T-cell (primary cell): ENCODE results near the gene FCRL4. TPM values are rescaled to one million over a fixed set of nuclear protein-coding genes. Genes with fewer than 3 reads are reported as not detected.

Experiments used
- ATAC-seq, 4 experiments: fragments of 200-7000 bp in 3 of 4; fragments of 150-1000 bp in 1 of 4; cut with Tn5 transposase; replicated peaks in 1 of 4; 1 replicate in 3 of 4; 2 replicates in 1 of 4; pipeline ENCODE4 v1.10.0; 2021; ENCODE audit warnings: moderate library complexity in 3 of 4, mild to moderate bottlenecking in 2 of 4, moderate number of reproducible peaks in 1 of 4
- CTCF ChIA-PET, 2 donors: fragments of 300-600 bp; sonication (Branson Sonifier 250); formaldehyde crosslinking; loops; one replicate each; lab custom pipeline; 2022; ENCODE audit warnings: antibody characterized with exemption in 2 of 2; lab: Charles Lee
- POLR2A ChIA-PET, 2 donors: fragments of 300-600 bp; sonication (Branson Sonifier 250); formaldehyde crosslinking; loops; one replicate each; lab custom pipeline; 2022; ENCODE audit warnings: antibody characterized with exemption in 2 of 2; lab: Charles Lee
- DNase-seq, 35 experiments: peaks; one replicate each; pipeline versions ENCODE4 v3.0.0 to v3.0.0-alpha.2; 2013 to 2023
- H3K27ac ChIP-seq: one replicate; pipeline ENCODE4 v1.5.1; 2013; ENCODE audit warnings: low read length
- H3K27me3 ChIP-seq, 2 experiments: replicated peaks in 1 of 2; 1 replicate in 1 of 2; 2 replicates in 1 of 2; pipeline versions ENCODE4 v1.6.1 to v1.7.0; 2013; ENCODE audit warnings: low read length in 1 of 2, mixed read lengths in 1 of 2; ENCODE audit not compliant: control insufficient read depth in 2 of 2, insufficient read depth in 2 of 2; ENCODE audit errors: extremely low read depth in 1 of 2
- H3K36me3 ChIP-seq, 2 donors: 1 replicate in 1 of 2; 2 replicates in 1 of 2; pipeline versions ENCODE4 v1.6.1 to v1.7.0; 2013; ENCODE audit warnings: low read length in 1 of 2; ENCODE audit not compliant: control insufficient read depth in 2 of 2, insufficient read depth in 1 of 2; ENCODE audit errors: extremely low read depth in 1 of 2
- H3K4me1 ChIP-seq, 2 experiments: 1 replicate in 1 of 2; 2 replicates in 1 of 2; pipeline versions ENCODE4 v1.6.1 to v1.7.0; 2013; ENCODE audit warnings: low read length in 2 of 2, mixed read lengths in 1 of 2; ENCODE audit not compliant: insufficient read depth in 2 of 2, control insufficient read depth in 1 of 2; ENCODE audit errors: extremely low read depth in 1 of 2
- H3K4me3 ChIP-seq, 2 donors: 1 replicate in 1 of 2; 2 replicates in 1 of 2; pipeline versions ENCODE4 v1.5.1 to v1.7.0; 2013; ENCODE audit warnings: mild to moderate bottlenecking in 2 of 2, low read length in 1 of 2, moderate library complexity in 1 of 2; ENCODE audit not compliant: control insufficient read depth in 1 of 2; ENCODE audit errors: extremely low read depth in 1 of 2
- H3K9me3 ChIP-seq: 2 replicates; pipeline ENCODE4 v1.7.0; 2013
- H3K27ac Mint-ChIP-seq, 2 donors: one replicate each; pipeline ENCODE4 v1.8.0; 2020 to 2021; ENCODE audit warnings: mild to moderate bottlenecking in 2 of 2, mixed read lengths in 2 of 2
- H3K27me3 Mint-ChIP-seq, 2 donors: one replicate each; pipeline ENCODE4 v1.8.0; 2021 to 2022; ENCODE audit warnings: mixed read lengths in 2 of 2
- H3K36me3 Mint-ChIP-seq: one replicate; pipeline ENCODE4 v1.8.0; 2021; ENCODE audit warnings: mixed read lengths
- H3K4me1 Mint-ChIP-seq, 3 donors: one replicate each; pipeline ENCODE4 v1.8.0; 2020 to 2022; ENCODE audit warnings: mixed read lengths in 3 of 3, mild to moderate bottlenecking in 1 of 3
- H3K4me3 Mint-ChIP-seq, 3 donors: one replicate each; pipeline ENCODE4 v1.8.0; 2020 to 2022; ENCODE audit warnings: mild to moderate bottlenecking in 3 of 3, mixed read lengths in 3 of 3, moderate library complexity in 3 of 3
- H3K9me3 Mint-ChIP-seq, 3 donors: one replicate each; pipeline ENCODE4 v1.8.0; 2020 to 2022; ENCODE audit warnings: mixed read lengths in 3 of 3
- WGBS: methylation state at CpG from one replicate; pipeline ENCODE4 v1.1.5; 2013; ENCODE audit warnings: missing lambda C conversion rate; ENCODE audit not compliant: insufficient coverage; 5-methylcytosine and 5-hydroxymethylcytosine counted together
- total RNA-seq, 35 experiments: library from RNA in 6 of 35; stranded (reverse) in 6 of 35; fragments of 120-200 nt in 1 of 35; gene quantifications; one replicate each; pipeline versions ENCODE4 v1.2.1 to v1.2.4 and lab custom pipeline; 2013 to 2026

Gene FCRL4
- total RNA-seq, 5 donors from 2014 or later (not counting 1 experiment from before 2014, with no cell fraction given) = 0.07 to 0.15 TPM; not detected in 3

DNA sequence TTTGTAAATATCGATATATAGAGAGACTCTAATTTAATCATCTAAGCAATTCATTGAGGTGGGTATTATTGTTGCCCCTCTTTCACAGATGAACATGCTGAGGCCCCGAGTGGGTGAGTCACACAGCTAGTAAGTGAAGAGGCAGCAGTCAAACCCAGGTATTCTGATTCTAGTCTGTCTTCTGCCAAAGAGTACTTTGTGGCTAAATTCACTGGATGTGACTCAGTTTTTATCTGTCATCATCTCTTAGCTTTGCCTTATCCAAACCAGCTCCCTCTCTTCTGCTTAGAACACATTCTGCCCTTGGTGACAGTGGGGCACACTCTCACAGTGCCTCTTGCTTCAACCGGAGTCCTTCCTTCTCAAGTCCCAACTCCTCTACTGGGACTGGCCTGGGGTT lies 57.0 kb downstream of the FCRL4 start:
- Mint-ChIP-seq H3K9me3 (no peaks in the 10 kb centered on the region), H3K4me1 (no peaks in the 10 kb centered on the region), H3K27ac (no peak overlapping the region), H3K4me3 (no peak overlapping the region), H3K27me3 (peaks cover 29 to 53% of the 10 kb centered on the region in 2 donors), H3K36me3 (no peaks in the 10 kb centered on the region)
- no peaks in the 10 kb centered on the region for H3K36me3 ChIP-seq
- CTCF ChIA-PET = no interaction called here
- DNase-seq = no peak
- H3K4me3 ChIP-seq = no peak overlapping the region
- POLR2A ChIA-PET = no interaction called here
- H3K4me1 ChIP-seq = no peaks in the 10 kb centered on the region
- no peaks in the 10 kb centered on the region for H3K27me3 ChIP-seq
- no peaks in the 10 kb centered on the region for H3K9me3 ChIP-seq
- ATAC-seq = no peak
- no peak overlapping the region for H3K27ac ChIP-seq
- 53% methylated on average over 2 of the region's 3 CpGs for WGBS

DNA sequence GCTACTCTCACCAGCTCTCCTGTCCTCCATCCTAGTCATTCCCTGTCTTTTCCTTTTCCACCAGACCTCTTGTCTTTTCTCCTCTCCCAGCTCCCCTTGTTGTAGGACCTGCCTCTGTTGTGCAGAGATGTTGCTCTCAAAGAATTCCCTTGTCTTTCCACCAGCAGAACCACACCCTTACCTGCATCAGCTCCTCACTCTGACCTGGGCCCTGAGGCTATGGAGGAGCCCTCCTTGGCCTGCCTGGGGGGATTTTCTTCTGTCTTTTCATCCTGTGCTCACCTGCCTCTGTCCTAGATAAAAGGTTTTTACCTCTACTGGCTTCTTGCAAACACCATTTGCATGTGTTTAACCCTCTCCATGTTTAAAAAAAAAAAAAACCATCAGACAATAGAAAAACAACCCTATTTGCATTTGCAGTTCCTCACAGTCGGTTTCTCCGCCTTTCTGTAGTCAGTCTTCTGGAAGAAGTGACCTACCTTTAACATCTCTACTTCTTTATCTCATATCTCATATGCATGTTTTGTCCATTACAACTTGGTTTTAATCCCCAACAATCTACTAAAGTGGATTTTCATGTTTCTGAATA lies 57.6 kb downstream of the FCRL4 start:
- H3K27ac Mint-ChIP-seq = no peak overlapping the region
- ChIA-PET CTCF (no interaction called here), POLR2A (no interaction called here)
- WGBS = no CpG with 5 or more reads among the region's 2 CpGs
- peaks cover 29 to 53% of the 10 kb centered on the region in 2 donors for H3K27me3 Mint-ChIP-seq
- no peak overlapping the region for H3K4me3 Mint-ChIP-seq
- no peaks in the 10 kb centered on the region for H3K9me3 ChIP-seq
- no peaks in the 10 kb centered on the region for H3K4me1 ChIP-seq
- no peaks in the 10 kb centered on the region for H3K36me3 Mint-ChIP-seq
- H3K4me1 Mint-ChIP-seq = no peaks in the 10 kb centered on the region
- no peak for DNase-seq
- no peak overlapping the region for H3K4me3 ChIP-seq
- no peak overlapping the region for H3K27ac ChIP-seq
- no peak for ATAC-seq
- H3K27me3 ChIP-seq = no peaks in the 10 kb centered on the region
- H3K9me3 Mint-ChIP-seq = no peaks in the 10 kb centered on the region
- H3K36me3 ChIP-seq = no peaks in the 10 kb centered on the region

DNA sequence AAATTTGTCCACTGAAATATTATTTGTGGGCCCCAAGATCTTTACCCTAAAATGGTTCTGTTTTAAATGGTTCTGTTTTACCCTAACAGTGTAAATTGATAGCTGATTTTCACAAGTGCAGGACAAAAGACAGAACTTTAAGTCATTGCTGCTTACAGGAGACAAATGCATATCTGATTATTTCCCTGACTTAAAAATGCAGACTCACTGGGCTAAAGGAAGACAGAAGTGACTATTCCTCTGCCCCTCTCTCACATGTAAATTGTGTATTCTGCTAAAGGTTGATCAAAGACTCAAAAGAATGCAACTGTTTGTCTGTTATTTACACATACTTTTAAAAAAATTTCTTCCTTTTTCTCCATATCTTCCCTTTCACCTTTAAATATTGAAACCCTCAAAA lies 58.3 kb downstream of the FCRL4 start:
- H3K27me3 Mint-ChIP-seq = peaks cover 32 to 53% of the 10 kb centered on the region in 2 donors
- ChIA-PET CTCF (no interaction called here), POLR2A (no interaction called here)
- H3K9me3 Mint-ChIP-seq = no peaks in the 10 kb centered on the region
- H3K4me3 Mint-ChIP-seq = no peak overlapping the region
- H3K36me3 Mint-ChIP-seq = no peaks in the 10 kb centered on the region
- DNase-seq (no peak), ATAC-seq (no peak)
- Histone ChIP-seq H3K9me3 (no peaks in the 10 kb centered on the region), H3K36me3 (no peaks in the 10 kb centered on the region), H3K27ac (no peak overlapping the region), H3K4me3 (no peak overlapping the region), H3K27me3 (no peaks in the 10 kb centered on the region), H3K4me1 (no peaks in the 10 kb centered on the region)
- no peaks in the 10 kb centered on the region for H3K4me1 Mint-ChIP-seq
- H3K27ac Mint-ChIP-seq = no peak overlapping the region

DNA sequence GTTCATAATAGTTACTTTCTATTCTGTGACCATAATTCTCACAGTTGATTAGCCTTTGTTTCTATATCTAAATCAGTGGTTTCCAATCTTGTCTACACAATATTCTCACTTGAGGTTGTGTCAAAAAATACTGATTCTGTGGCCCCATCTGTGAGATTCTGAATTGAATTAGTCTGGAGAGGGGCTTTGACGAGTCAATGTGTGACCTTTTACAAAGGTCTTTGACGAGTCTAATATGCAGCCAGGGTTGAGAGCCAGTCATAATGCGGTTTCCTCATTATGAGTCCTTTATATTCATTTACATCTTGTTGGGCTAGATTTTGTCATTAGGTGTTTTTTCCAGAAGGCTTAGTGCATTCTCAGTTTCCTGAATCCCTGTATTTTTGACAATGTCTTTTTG lies 65.3 kb downstream of the FCRL4 start:
- 20% methylated on average over 1 of the region's 3 CpGs for WGBS
- H3K9me3 ChIP-seq = no peaks in the 10 kb centered on the region
- ATAC-seq (no peak), DNase-seq (no peak)
- peaks cover 13 to 24% of the 10 kb centered on the region in 2 donors for H3K27me3 Mint-ChIP-seq
- H3K36me3 Mint-ChIP-seq = no peaks in the 10 kb centered on the region
- POLR2A ChIA-PET = no interaction called here
- no peaks in the 10 kb centered on the region for H3K4me1 Mint-ChIP-seq
- H3K27ac Mint-ChIP-seq = no peak overlapping the region
- H3K4me1 ChIP-seq = no peaks in the 10 kb centered on the region
- H3K9me3 Mint-ChIP-seq = no peaks in the 10 kb centered on the region
- peaks cover 0 to 4% of the 10 kb centered on the region in 2 experiments for H3K27me3 ChIP-seq
- H3K4me3 Mint-ChIP-seq = no peak overlapping the region
- CTCF ChIA-PET = interaction anchor here in 1 of 2 donors (1.5 kb wide), 1 partner anchor 48 kb away, joined by 3 read pairs; no protein-coding TSS in a partner anchor
- H3K4me3 ChIP-seq = no peak overlapping the region
- no peak overlapping the region for H3K27ac ChIP-seq
- H3K36me3 ChIP-seq = no peaks in the 10 kb centered on the region

DNA sequence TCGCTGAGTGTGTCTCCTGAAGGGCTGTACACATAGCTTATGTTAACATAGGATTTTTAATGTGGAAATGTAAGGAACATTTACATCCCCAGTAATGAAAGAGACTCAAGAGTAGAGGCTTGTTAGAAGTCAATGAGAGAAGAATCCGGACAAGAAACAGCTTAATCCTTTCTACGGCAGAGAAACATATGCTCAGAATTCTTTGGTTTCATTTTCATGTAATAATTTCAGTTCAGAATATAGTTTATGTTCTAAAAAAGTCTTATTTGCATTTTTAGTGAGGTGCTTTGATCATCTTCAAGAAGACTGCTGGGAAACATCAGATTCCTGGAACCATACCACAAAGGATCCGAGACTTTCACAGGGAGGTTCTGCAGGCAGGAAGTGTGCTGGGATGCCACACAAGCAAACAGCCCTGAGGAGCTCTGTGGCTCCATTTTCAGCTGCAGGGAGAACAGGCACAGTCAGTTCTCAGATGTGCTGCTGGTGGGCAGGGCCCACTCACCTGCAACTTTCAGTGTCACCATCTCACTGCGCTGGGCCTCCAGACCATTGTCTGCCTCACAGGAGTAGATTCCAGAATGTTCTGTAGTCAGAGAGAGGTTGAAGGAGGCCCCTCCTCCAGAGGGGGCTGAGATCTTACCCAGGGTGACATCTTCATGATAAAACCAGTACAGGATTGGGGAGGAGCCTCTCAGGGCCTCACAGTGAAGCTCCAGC lies 74.0 kb downstream of the FCRL4 start:
- Mint-ChIP-seq H3K36me3 (no peaks in the 10 kb centered on the region), H3K4me1 (peaks cover 0 to 8% (median 8%) of the 10 kb centered on the region in 3 donors), H3K27ac (no peak overlapping the region), H3K27me3 (peaks cover 4 to 6% of the 10 kb centered on the region in 2 donors), H3K9me3 (no peaks in the 10 kb centered on the region), H3K4me3 (peak overlapping the region; percentile 11 to 23 (median 12))
- ChIA-PET CTCF (no interaction called here), POLR2A (interaction anchor here in 1 of 2 donors (0.7 kb wide), 1 partner anchor 58 kb away, joined by 3 read pairs; no protein-coding TSS in a partner anchor)
- ATAC-seq = no peak
- no peaks in the 10 kb centered on the region for H3K9me3 ChIP-seq
- H3K36me3 ChIP-seq = no peaks in the 10 kb centered on the region
- H3K4me1 ChIP-seq = no peaks in the 10 kb centered on the region
- peaks cover 0 to 3% of the 10 kb centered on the region in 2 experiments for H3K27me3 ChIP-seq
- no peak overlapping the region for H3K4me3 ChIP-seq
- DNase-seq = no peak
- 33% methylated on average over 1 of the region's 5 CpGs for WGBS
- no peak overlapping the region for H3K27ac ChIP-seq
